G401 (cell line): ENCODE measurements around the gene PRR9. TPM values are rescaled to one million over a fixed set of nuclear protein-coding genes. Genes with fewer than 3 reads are reported as not detected.
"Not testable (repeated sequence)": the region's sequence is repeated elsewhere in the genome, so short reads cannot be mapped to it uniquely, and the experiment has no call there.

Experiments
- DNase-seq: peaks from one replicate; pipeline ENCODE4 v3.0.0-alpha.2; 2015; ENCODE audit warnings: low spot score
- in situ Hi-C: cut with HindIII; loops from 2 replicates; pipeline ENCODE4 v1.10.0; 2016; ENCODE audit warnings: low sequenced_read_pairs, mixed read lengths
- total RNA-seq: library from RNA; depleted of rRNA; stranded (reverse); fragments of >200 nt; shearing (Covaris generic); gene quantifications from 2 replicates; pipeline ENCODE4 v1.2.3, GENCODE V29; 2014

PRR9 gene
- total RNA-seq, 1 experiment from 2014 or later, result not detected

GRCh38 chr1:153227810-153228209 is 10.4 kb downstream of the PRR9 start:
- no peak for DNase-seq
- in situ Hi-C loops, result no loop called here

GRCh38 chr1:153228491-153228890 is 11.1 kb downstream of the PRR9 start:
- in situ Hi-C loops, result no loop called here
- DNase-seq, result no peak

GRCh38 chr1:153229076-153229829 is 11.9 kb downstream of the PRR9 start:
- in situ Hi-C loops, DNase-seq: not testable (repeated sequence)

GRCh38 chr1:153231363-153231762 is 14.0 kb downstream of the PRR9 start:
- in situ Hi-C loops, result no loop called here
- no peak for DNase-seq

GRCh38 chr1:153231785-153232184 is 14.4 kb downstream of the PRR9 start:
- no peak for DNase-seq
- in situ Hi-C loops, result no loop called here

GRCh38 chr1:153232553-153232952 is 15.2 kb downstream of the PRR9 start:
- DNase-seq, result no peak
- in situ Hi-C loops, result no loop called here

- in situ Hi-C loops, result no loop called here
- no peak for DNase-seq
These were observed 16.1 kb downstream of the PRR9 start for GRCh38 chr1:153233448-153233847.

- DNase-seq, result no peak
- in situ Hi-C loops, result no loop called here
These were observed 21.1 kb downstream of the PRR9 start for GRCh38 chr1:153238527-153238926.

- no peak for DNase-seq
- in situ Hi-C loops, result no loop called here
These were observed 24.8 kb downstream of the PRR9 start for GRCh38 chr1:153242160-153242559.

- in situ Hi-C loops, result no loop called here
- no peak for DNase-seq
These were observed 28.1 kb downstream of the PRR9 start for GRCh38 chr1:153245466-153245865.

- DNase-seq, result no peak
- in situ Hi-C loops, result no loop called here
These were observed 28.6 kb downstream of the PRR9 start for GRCh38 chr1:153246018-153246417.

- no peak for DNase-seq
- in situ Hi-C loops, result no loop called here
These were observed 29.4 kb downstream of the PRR9 start for GRCh38 chr1:153246825-153247224.

- DNase-seq, result no peak
- in situ Hi-C loops, result no loop called here
These were observed 30.9 kb downstream of the PRR9 start for GRCh38 chr1:153248176-153248879.

GRCh38 chr1:153250166-153250565 is 32.8 kb downstream of the PRR9 start:
- in situ Hi-C loops, result no loop called here
- DNase-seq, result no peak

GRCh38 chr1:153251087-153251486 is 33.7 kb downstream of the PRR9 start:
- in situ Hi-C loops, result no loop called here
- DNase-seq, result no peak

GRCh38 chr1:153251562-153251961 is 34.2 kb downstream of the PRR9 start:
- in situ Hi-C loops, result no loop called here
- no peak for DNase-seq

- no peak for DNase-seq
- in situ Hi-C loops, result no loop called here
These were observed 34.6 kb downstream of the PRR9 start for GRCh38 chr1:153251988-153252387.

GRCh38 chr1:153253076-153253475 is 35.7 kb downstream of the PRR9 start:
- in situ Hi-C loops, result no loop called here
- no peak for DNase-seq

- in situ Hi-C loops, result no loop called here
- DNase-seq, result no peak
These were observed 36.3 kb downstream of the PRR9 start for GRCh38 chr1:153253693-153254092.

GRCh38 chr1:153259387-153259786 is 42.0 kb downstream of the PRR9 start, which contains the start of gene LORICRIN:
Gene LORICRIN, plus strand, starts transcription at chr1:153259687. Its CDS starts 1,263 bp downstream, at chr1:153260950.
- no peak for DNase-seq
- in situ Hi-C loops, result no loop called here
